ENCODE data around the gene ADGRF4.

ADGRF4 gene

GRCh38 chr6:47681201-47681990 lies 17.0 kb upstream of the ADGRF4 start:
- DNase-seq (ENCODE audit: low read depth): no peak

GRCh38 chr6:47686411-47686810 lies 12.0 kb upstream of the ADGRF4 start:
- DNase-seq (ENCODE audit: low read depth): no peak

- DNase-seq (ENCODE audit: low read depth): no peak
Measured at GRCh38 chr6:47687432-47687831, 10.9 kb upstream of the ADGRF4 start.

- DNase-seq (ENCODE audit: low read depth): no peak
Measured at GRCh38 chr6:47690214-47690613, 8.2 kb upstream of the ADGRF4 start.

GRCh38 chr6:47690791-47691190 lies 7.6 kb upstream of the ADGRF4 start:
- DNase-seq (ENCODE audit: low read depth): no peak

- DNase-seq (ENCODE audit: low read depth): no peak
Measured at GRCh38 chr6:47697925-47698324, 455 bp upstream of the ADGRF4 start.

GRCh38 chr6:47700053-47700452 lies 1.7 kb downstream of the ADGRF4 start:
- DNase-seq (ENCODE audit: low read depth): peak; percentile 26

GRCh38 chr6:47700596-47700995 lies 2.2 kb downstream of the ADGRF4 start:
- no peak for DNase-seq (ENCODE audit: low read depth)

- no peak for DNase-seq (ENCODE audit: low read depth)
Measured at GRCh38 chr6:47701363-47701762, 3.0 kb downstream of the ADGRF4 start.

GRCh38 chr6:47709160-47709559 lies 10.8 kb downstream of the ADGRF4 start:
- DNase-seq (ENCODE audit: low read depth): no peak

GRCh38 chr6:47710295-47710694 lies 11.9 kb downstream of the ADGRF4 start:
- DNase-seq (ENCODE audit: low read depth): no peak

- no peak for DNase-seq (ENCODE audit: low read depth)
Measured at GRCh38 chr6:47713200-47713599, 14.8 kb downstream of the ADGRF4 start.

GRCh38 chr6:47714802-47715201 lies 16.4 kb downstream of the ADGRF4 start:
- DNase-seq (ENCODE audit: low read depth): no peak

GRCh38 chr6:47715782-47716181 lies 17.4 kb downstream of the ADGRF4 start:
- no peak for DNase-seq (ENCODE audit: low read depth)

- no peak for DNase-seq (ENCODE audit: low read depth)
Measured at GRCh38 chr6:47716207-47716606, 17.8 kb downstream of the ADGRF4 start.

- DNase-seq (ENCODE audit: low read depth): no peak
Measured at GRCh38 chr6:47718571-47718970, 20.2 kb downstream of the ADGRF4 start.

- DNase-seq (ENCODE audit: low read depth): no peak
Measured at GRCh38 chr6:47721189-47721588, 22.8 kb downstream of the ADGRF4 start.

GRCh38 chr6:47722194-47722593 lies 23.8 kb downstream of the ADGRF4 start:
- no peak for DNase-seq (ENCODE audit: low read depth)

GRCh38 chr6:47724300-47724699 lies 25.9 kb downstream of the ADGRF4 start:
- DNase-seq (ENCODE audit: low read depth): no peak

- DNase-seq (ENCODE audit: low read depth): no peak
Measured at GRCh38 chr6:47727391-47727790, 29.0 kb downstream of the ADGRF4 start.

GRCh38 chr6:47729019-47729418 lies 30.6 kb downstream of the ADGRF4 start:
- DNase-seq (ENCODE audit: low read depth): peak; percentile 7

GRCh38 chr6:47729457-47729856 lies 31.1 kb downstream of the ADGRF4 start:
- DNase-seq (ENCODE audit: low read depth): no peak

- DNase-seq (ENCODE audit: low read depth): peak; percentile 11
Measured at GRCh38 chr6:47733879-47734558, 35.6 kb downstream of the ADGRF4 start.

All from iris pigment epithelial cell (primary cell).